Neural cell (in vitro differentiated cells): ENCODE results near the gene PROZ.

ENCODE experiments used
- CTCF ChIP-seq: fragments of 450-650 bp; IDR thresholded peaks from 2 replicates; pipeline ENCODE4 v1.5.1; 2014; ENCODE audit warnings: antibody characterized with exemption, mild to moderate bottlenecking, moderate library complexity; ENCODE audit not compliant: poor library complexity, severe bottlenecking
- EP300 ChIP-seq: fragments of 450-650 bp; conservative IDR thresholded peaks from 2 replicates; pipeline ENCODE4 v1.6.1; 2014; ENCODE audit warnings: antibody characterized with exemption, mild to moderate bottlenecking, moderate library complexity; ENCODE audit not compliant: poor library complexity, severe bottlenecking
- EZH2 ChIP-seq: fragments of 200-600, 300-800 bp; shearing (Covaris generic), sonication (generic); IDR thresholded peaks from 2 replicates; pipeline ENCODE4 v1.6.1; 2014; ENCODE audit warnings: antibody characterized with exemption, low read length, borderline replicate concordance, mild to moderate bottlenecking; ENCODE audit not compliant: insufficient read depth, poor library complexity, severe bottlenecking
- MXI1 ChIP-seq: fragments of 450-650 bp; conservative IDR thresholded peaks from 2 replicates; pipeline ENCODE4 v1.6.1; 2014; ENCODE audit warnings: antibody characterized with exemption, mild to moderate bottlenecking; ENCODE audit not compliant: poor library complexity, severe bottlenecking
- POLR2AphosphoS5 ChIP-seq: IDR thresholded peaks from 2 replicates; pipeline ENCODE4 v1.6.1; 2012
- RAD21 ChIP-seq: fragments of 450-650 bp; conservative IDR thresholded peaks from 2 replicates; pipeline ENCODE4 v1.6.1; 2014; ENCODE audit warnings: antibody characterized with exemption, mild to moderate bottlenecking, moderate library complexity
- SMC3 ChIP-seq: fragments of 450-650 bp; conservative IDR thresholded peaks from 2 replicates; pipeline ENCODE4 v1.6.1; 2014; ENCODE audit warnings: antibody characterized with exemption, mild to moderate bottlenecking, moderate library complexity; ENCODE audit not compliant: poor library complexity
- TF ChIP-seq, protein P1 (sequence below): IDR thresholded peaks from 2 replicates; pipeline ENCODE4 v1.6.1; 2012; ENCODE audit warnings: borderline replicate concordance

- TF ChIP-seq EZH2 (no peak), RAD21 (no peak), CTCF (no peak), EP300 (no peak), POLR2AphosphoS5 (no peak), SMC3 (no peak), MXI1 (no peak)
- TF ChIP-seq, protein P1, sequence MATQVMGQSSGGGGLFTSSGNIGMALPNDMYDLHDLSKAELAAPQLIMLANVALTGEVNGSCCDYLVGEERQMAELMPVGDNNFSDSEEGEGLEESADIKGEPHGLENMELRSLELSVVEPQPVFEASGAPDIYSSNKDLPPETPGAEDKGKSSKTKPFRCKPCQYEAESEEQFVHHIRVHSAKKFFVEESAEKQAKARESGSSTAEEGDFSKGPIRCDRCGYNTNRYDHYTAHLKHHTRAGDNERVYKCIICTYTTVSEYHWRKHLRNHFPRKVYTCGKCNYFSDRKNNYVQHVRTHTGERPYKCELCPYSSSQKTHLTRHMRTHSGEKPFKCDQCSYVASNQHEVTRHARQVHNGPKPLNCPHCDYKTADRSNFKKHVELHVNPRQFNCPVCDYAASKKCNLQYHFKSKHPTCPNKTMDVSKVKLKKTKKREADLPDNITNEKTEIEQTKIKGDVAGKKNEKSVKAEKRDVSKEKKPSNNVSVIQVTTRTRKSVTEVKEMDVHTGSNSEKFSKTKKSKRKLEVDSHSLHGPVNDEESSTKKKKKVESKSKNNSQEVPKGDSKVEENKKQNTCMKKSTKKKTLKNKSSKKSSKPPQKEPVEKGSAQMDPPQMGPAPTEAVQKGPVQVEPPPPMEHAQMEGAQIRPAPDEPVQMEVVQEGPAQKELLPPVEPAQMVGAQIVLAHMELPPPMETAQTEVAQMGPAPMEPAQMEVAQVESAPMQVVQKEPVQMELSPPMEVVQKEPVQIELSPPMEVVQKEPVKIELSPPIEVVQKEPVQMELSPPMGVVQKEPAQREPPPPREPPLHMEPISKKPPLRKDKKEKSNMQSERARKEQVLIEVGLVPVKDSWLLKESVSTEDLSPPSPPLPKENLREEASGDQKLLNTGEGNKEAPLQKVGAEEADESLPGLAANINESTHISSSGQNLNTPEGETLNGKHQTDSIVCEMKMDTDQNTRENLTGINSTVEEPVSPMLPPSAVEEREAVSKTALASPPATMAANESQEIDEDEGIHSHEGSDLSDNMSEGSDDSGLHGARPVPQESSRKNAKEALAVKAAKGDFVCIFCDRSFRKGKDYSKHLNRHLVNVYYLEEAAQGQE = no peak
These were observed 37.9 kb upstream of the PROZ start for GRCh38 chr13:113120300-113121182.
